RWPE2 (cell line): Measurements from ENCODE around the gene FBRSL1.

Experiments
- ATAC-seq: fragments of 200-7000 bp; cut with Tn5 transposase; 3 replicates; pipeline ENCODE4 v1.9.1; 2021; ENCODE audit warnings: low read depth
- DNase-seq: peaks from one replicate; pipeline ENCODE4 v3.0.0-alpha.2; 2020; ENCODE audit warnings: low spot score
- H3K27ac ChIP-seq: fragments of 450-650 bp; 2 replicates; pipeline ENCODE4 v1.5.1; 2017; ENCODE audit warnings: mild to moderate bottlenecking; ENCODE audit not compliant: poor library complexity, severe bottlenecking
- H3K27me3 ChIP-seq: fragments of 250-450 bp; sonication (Bioruptor Pico); 2 replicates; pipeline ENCODE4 v1.5.1; 2021; ENCODE audit warnings: mild to moderate bottlenecking, moderate library complexity; ENCODE audit not compliant: insufficient read depth, poor library complexity, severe bottlenecking
- H3K36me3 ChIP-seq: fragments of 250-450 bp; sonication (Bioruptor Pico); 2 replicates; pipeline ENCODE4 v1.5.1; 2020; ENCODE audit warnings: low read depth, mild to moderate bottlenecking, moderate library complexity
- H3K4me1 ChIP-seq: fragments of 250-450 bp; sonication (Bioruptor Pico); 2 replicates; pipeline ENCODE4 v1.5.1; 2021; ENCODE audit warnings: mild to moderate bottlenecking, moderate library complexity; ENCODE audit not compliant: insufficient read depth, poor library complexity, severe bottlenecking
- H3K4me3 ChIP-seq: fragments of 250-450 bp; sonication (Bioruptor Pico); 2 replicates; pipeline ENCODE4 v1.5.1; 2021; ENCODE audit warnings: mild to moderate bottlenecking, moderate library complexity; ENCODE audit not compliant: severe bottlenecking
- H3K9me3 ChIP-seq: fragments of 250-450 bp; sonication (Bioruptor Pico); 2 replicates; pipeline ENCODE4 v1.5.1; 2021; ENCODE audit warnings: mild to moderate bottlenecking, moderate library complexity; ENCODE audit not compliant: severe bottlenecking
- TF ChIP-seq, protein P1 (sequence below): fragments of 450-650 bp; IDR thresholded peaks from one replicate; pipeline ENCODE4 v1.5.1; 2017; ENCODE audit warnings: mild to moderate bottlenecking, moderate library complexity; ENCODE audit not compliant: poor library complexity, severe bottlenecking

Gene FBRSL1

DNA sequence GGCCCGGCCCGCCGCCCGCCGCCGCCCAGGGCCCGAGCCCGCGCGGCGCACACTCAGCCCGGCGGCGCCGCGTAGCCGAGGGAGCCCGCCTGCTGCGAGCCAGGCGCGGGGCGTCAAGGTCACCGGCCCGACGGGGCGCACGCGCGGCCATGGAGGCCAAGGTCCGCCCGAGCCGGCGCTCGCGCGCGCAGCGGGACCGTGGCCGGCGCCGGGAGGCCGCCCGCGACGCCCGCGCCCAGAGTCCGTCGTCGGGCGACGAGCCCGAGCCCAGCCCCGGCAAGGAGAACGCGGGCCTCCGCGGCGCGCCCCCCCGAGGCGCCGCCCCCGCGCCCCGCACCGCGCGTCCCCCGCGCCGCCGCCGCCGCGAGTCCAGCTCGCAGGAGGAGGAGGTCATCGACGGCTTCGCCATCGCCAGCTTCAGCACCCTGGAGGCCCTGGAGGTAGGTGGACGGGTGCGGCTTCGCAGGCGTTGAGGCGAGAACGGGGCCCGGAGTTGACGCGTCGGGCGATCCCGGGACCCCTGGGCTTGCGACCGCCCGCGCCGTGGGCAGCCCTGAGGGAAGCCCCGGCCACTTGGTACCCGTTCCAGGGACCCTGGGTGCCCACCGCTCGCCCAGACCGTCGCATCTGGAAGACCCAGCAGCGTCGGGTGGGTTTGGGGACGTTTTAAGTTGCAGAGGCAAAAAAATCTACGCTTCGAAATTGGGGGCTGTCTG, 629 bp downstream of the FBRSL1 start:
- no peak for DNase-seq
- Histone ChIP-seq H3K27ac (no peak overlapping the region), H3K9me3 (no peaks in the 10 kb centered on the region), H3K4me1 (no peaks in the 10 kb centered on the region), H3K36me3 (peaks cover 5% of the 10 kb centered on the region), H3K4me3 (peak overlapping the region; percentile 65), H3K27me3 (no peaks in the 10 kb centered on the region)
- no peak for ATAC-seq
- TF ChIP-seq, protein P1, sequence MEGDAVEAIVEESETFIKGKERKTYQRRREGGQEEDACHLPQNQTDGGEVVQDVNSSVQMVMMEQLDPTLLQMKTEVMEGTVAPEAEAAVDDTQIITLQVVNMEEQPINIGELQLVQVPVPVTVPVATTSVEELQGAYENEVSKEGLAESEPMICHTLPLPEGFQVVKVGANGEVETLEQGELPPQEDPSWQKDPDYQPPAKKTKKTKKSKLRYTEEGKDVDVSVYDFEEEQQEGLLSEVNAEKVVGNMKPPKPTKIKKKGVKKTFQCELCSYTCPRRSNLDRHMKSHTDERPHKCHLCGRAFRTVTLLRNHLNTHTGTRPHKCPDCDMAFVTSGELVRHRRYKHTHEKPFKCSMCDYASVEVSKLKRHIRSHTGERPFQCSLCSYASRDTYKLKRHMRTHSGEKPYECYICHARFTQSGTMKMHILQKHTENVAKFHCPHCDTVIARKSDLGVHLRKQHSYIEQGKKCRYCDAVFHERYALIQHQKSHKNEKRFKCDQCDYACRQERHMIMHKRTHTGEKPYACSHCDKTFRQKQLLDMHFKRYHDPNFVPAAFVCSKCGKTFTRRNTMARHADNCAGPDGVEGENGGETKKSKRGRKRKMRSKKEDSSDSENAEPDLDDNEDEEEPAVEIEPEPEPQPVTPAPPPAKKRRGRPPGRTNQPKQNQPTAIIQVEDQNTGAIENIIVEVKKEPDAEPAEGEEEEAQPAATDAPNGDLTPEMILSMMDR = no peak

DNA sequence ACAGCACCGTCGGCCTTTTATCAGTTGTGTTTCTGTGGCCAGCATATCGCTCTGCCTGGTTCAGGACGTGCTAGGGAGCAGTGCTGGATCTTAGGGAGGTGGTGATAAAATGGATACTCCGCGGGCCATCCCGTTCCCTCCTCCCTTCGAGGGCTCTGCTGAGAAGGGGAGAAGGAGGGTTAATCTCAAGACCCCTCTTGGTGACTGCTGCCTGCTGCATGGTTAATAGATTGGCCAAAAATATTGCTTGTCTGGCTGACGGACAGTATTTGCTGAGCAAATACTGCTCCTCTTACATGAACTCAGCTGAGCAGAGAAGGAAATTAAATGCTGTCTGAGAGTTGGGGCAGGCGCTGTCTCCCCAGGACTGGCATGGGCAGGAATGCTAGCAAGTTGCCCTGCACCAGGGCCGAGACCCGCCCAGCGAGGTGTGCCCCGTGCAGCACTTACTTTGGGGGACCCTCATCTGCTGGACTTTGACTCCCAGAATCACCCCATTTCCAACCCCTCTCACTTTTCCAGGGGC, 1.2 kb downstream of the FBRSL1 start:
- H3K27me3 ChIP-seq = no peaks in the 10 kb centered on the region
- DNase-seq (no peak), ATAC-seq (no peak)
- no peaks in the 10 kb centered on the region for H3K9me3 ChIP-seq
- no peak overlapping the region for H3K27ac ChIP-seq
- peaks cover 5% of the 10 kb centered on the region for H3K36me3 ChIP-seq
- H3K4me1 ChIP-seq = no peaks in the 10 kb centered on the region
- TF ChIP-seq, protein P1 = no peak
- H3K4me3 ChIP-seq = peak overlapping the region; percentile 65

DNA sequence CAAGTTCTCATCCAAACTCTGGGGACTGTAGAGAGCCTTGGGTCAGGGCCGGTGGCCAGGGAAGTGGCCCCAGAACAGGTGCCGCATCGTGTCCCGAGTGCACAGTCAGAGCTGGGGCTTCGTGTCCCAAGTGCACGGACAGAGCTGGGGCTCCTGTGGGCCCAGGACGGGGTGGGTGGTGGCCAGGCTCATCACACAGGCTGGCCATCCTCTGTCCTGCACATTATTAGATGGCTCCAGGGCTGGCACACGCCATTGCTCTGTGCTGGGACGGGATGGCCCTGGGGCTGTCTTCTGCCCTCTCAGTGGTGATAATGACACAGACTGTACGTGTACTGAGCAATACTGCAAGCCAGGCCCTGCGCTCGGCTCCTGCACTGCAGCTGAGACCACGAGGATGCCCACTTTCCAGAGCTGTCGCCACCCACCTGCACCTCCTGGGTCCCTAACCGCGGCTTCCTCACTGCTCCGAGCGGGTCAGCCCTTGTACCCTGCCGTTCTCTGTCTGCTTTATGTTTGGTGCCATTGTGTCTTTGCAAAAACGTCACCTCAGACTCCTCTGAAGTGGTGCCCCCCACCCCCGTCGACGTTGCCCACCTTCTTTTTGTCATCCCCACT, 1.9 kb downstream of the FBRSL1 start:
- Histone ChIP-seq H3K27me3 (no peaks in the 10 kb centered on the region), H3K4me1 (no peaks in the 10 kb centered on the region), H3K9me3 (no peaks in the 10 kb centered on the region), H3K27ac (no peak overlapping the region), H3K4me3 (peak overlapping the region; percentile 65), H3K36me3 (peaks cover 5% of the 10 kb centered on the region)
- TF ChIP-seq, protein P1 = no peak
- DNase-seq (no peak), ATAC-seq (no peak)

GRCh38 chr12:132492522-132492921, 2.6 kb downstream of the FBRSL1 start:
- Histone ChIP-seq H3K27me3 (no peaks in the 10 kb centered on the region), H3K36me3 (peaks cover 5% of the 10 kb centered on the region), H3K4me1 (no peaks in the 10 kb centered on the region), H3K4me3 (no peak overlapping the region), H3K9me3 (no peaks in the 10 kb centered on the region), H3K27ac (no peak overlapping the region)
- TF ChIP-seq, protein P1 = no peak
- no peak for DNase-seq
- no peak for ATAC-seq

DNA sequence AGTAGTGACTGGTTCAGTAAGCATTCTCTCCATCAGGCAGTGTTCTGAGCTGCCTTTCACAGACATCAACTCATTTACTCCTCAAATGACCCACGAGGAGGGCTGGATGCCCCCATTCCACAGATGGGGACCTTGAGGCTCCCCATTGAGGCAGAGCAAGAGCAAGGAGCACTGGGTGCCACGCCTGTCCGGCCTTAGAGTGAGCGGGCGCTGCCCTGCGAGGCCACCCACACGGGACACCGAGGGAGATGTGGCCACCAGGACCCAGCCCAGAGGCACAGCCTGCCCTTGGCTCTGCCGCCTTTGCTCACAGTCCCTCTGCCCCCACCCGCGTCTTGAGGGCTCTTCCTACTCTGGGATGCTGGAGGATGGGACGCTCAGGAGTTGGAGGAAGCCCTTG, 3.0 kb downstream of the FBRSL1 start:
- Histone ChIP-seq H3K27me3 (no peaks in the 10 kb centered on the region), H3K4me1 (no peaks in the 10 kb centered on the region), H3K9me3 (no peaks in the 10 kb centered on the region), H3K36me3 (peaks cover 5% of the 10 kb centered on the region), H3K27ac (no peak overlapping the region), H3K4me3 (no peak overlapping the region)
- TF ChIP-seq, protein P1 = no peak
- ATAC-seq (no peak), DNase-seq (no peak)
